Activated CD8-positive, alpha-beta memory T cell treated with anti-CD3 and anti-CD28 coated beads, Interleukin-2, amount 10 ng/mL, durations not matched to agents 7 days and 5 days (primary cell): Measurements from ENCODE around the gene PCSK1. TPM values are rescaled to one million over a fixed set of nuclear protein-coding genes. Genes with fewer than 3 reads are reported as not detected.

Source experiments
- ATAC-seq: fragments of 150-1000 bp; cut with Tn5 transposase; one replicate; pipeline ENCODE4 v1.10.0; 2021; ENCODE audit warnings: moderate library complexity
- CTCF ChIA-PET: fragments of 350-600 bp; sonication (Branson Sonifier 250); formaldehyde crosslinking; loops from one replicate; lab custom pipeline; 2021; ENCODE audit warnings: antibody characterized with exemption; lab: Charles Lee
- DNase-seq: peaks from one replicate; pipeline ENCODE4 v3.0.0-alpha.2; 2020
- H3K27ac Mint-ChIP-seq: one replicate; pipeline ENCODE4 v1.8.0; 2021; ENCODE audit warnings: mild to moderate bottlenecking, mixed read lengths
- H3K27me3 Mint-ChIP-seq: one replicate; pipeline ENCODE4 v1.8.0; 2021; ENCODE audit warnings: mixed read lengths
- H3K36me3 Mint-ChIP-seq: one replicate; pipeline ENCODE4 v1.8.0; 2021; ENCODE audit warnings: mild to moderate bottlenecking, mixed read lengths
- H3K4me1 Mint-ChIP-seq: one replicate; pipeline ENCODE4 v1.8.0; 2021; ENCODE audit warnings: mixed read lengths
- H3K4me3 Mint-ChIP-seq: one replicate; pipeline ENCODE4 v1.8.0; 2021; ENCODE audit warnings: mild to moderate bottlenecking, moderate library complexity, mixed read lengths
- H3K9me3 Mint-ChIP-seq: one replicate; pipeline ENCODE4 v1.8.0; 2022; ENCODE audit warnings: low read depth, mixed read lengths
- total RNA-seq, 2 experiments: library from RNA; stranded (reverse); gene quantifications; one replicate each; pipeline ENCODE4 v1.2.3, GENCODE V29; 2021

Gene PCSK1
- total RNA-seq, 2 experiments from 2014 or later = not detected

- no peaks in the 10 kb centered on the region for H3K36me3 Mint-ChIP-seq
- H3K27ac Mint-ChIP-seq = no peak overlapping the region
- CTCF ChIA-PET = interaction anchor here (1.0 kb wide), 1 partner anchor 16 kb away, joined by 3 read pairs; no protein-coding TSS in a partner anchor
- no peaks in the 10 kb centered on the region for H3K4me1 Mint-ChIP-seq
- H3K4me3 Mint-ChIP-seq = no peak overlapping the region
- no peak for DNase-seq
- no peak for ATAC-seq
- H3K27me3 Mint-ChIP-seq = peaks cover 41% of the 10 kb centered on the region
- no peaks in the 10 kb centered on the region for H3K9me3 Mint-ChIP-seq
Measured at GRCh38 chr5:96447949-96448348, 14.9 kb upstream of the PCSK1 start.

- no peak overlapping the region for H3K27ac Mint-ChIP-seq
- peaks cover 65% of the 10 kb centered on the region for H3K27me3 Mint-ChIP-seq
- no peak overlapping the region for H3K4me3 Mint-ChIP-seq
- CTCF ChIA-PET = interaction anchor here (0.7 to 1.2 kb wide), 2 partner anchors 18 to 463 kb away, joined by 3 read pairs; no protein-coding TSS in a partner anchor
- no peaks in the 10 kb centered on the region for H3K9me3 Mint-ChIP-seq
- no peaks in the 10 kb centered on the region for H3K36me3 Mint-ChIP-seq
- H3K4me1 Mint-ChIP-seq = peaks cover 6% of the 10 kb centered on the region
- DNase-seq (no peak), ATAC-seq (no peak)
Measured at GRCh38 chr5:96440185-96440538, 7.1 kb upstream of the PCSK1 start.

- Mint-ChIP-seq H3K36me3 (no peaks in the 10 kb centered on the region), H3K4me1 (peaks cover 6% of the 10 kb centered on the region), H3K27me3 (peaks cover 70% of the 10 kb centered on the region), H3K9me3 (no peaks in the 10 kb centered on the region), H3K27ac (no peak overlapping the region), H3K4me3 (no peak overlapping the region)
- no peak for ATAC-seq
- CTCF ChIA-PET = interaction anchor here (0.7 to 1.2 kb wide), 2 partner anchors 18 to 463 kb away, joined by 3 read pairs; no protein-coding TSS in a partner anchor
- no peak for DNase-seq
Measured at GRCh38 chr5:96439477-96440184, 6.6 kb upstream of the PCSK1 start.

DNA sequence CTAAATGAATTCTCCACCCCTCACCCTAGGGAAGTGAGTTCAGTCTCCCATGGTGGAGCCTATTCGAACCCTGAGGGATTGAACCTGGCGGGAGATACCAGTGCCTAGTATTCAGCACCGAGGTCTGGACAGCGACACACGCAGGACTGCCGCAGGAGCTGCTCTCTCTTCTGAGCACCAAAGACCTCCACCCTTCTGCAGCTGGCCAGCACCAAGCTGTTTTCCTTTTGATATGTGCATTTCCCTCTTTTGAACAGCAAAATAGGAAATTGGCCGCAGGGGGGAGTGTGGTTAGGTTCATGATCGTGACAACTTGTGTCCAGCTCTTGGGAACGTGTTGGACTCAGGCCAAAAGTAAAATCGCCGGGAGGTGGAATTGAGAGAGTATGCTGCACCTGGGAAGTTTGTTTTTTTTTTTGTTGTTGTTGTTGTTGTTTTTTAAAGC, 1.2 kb upstream of the PCSK1 start:
- Mint-ChIP-seq H3K4me1 (peaks cover 5% of the 10 kb centered on the region), H3K36me3 (peaks cover 4% of the 10 kb centered on the region), H3K27ac (no peak overlapping the region), H3K4me3 (no peak overlapping the region), H3K27me3 (peaks cover 82% of the 10 kb centered on the region), H3K9me3 (no peaks in the 10 kb centered on the region)
- DNase-seq (peak; percentile 67), ATAC-seq (peak; percentile 55)
- CTCF ChIA-PET = no interaction called here

DNA sequence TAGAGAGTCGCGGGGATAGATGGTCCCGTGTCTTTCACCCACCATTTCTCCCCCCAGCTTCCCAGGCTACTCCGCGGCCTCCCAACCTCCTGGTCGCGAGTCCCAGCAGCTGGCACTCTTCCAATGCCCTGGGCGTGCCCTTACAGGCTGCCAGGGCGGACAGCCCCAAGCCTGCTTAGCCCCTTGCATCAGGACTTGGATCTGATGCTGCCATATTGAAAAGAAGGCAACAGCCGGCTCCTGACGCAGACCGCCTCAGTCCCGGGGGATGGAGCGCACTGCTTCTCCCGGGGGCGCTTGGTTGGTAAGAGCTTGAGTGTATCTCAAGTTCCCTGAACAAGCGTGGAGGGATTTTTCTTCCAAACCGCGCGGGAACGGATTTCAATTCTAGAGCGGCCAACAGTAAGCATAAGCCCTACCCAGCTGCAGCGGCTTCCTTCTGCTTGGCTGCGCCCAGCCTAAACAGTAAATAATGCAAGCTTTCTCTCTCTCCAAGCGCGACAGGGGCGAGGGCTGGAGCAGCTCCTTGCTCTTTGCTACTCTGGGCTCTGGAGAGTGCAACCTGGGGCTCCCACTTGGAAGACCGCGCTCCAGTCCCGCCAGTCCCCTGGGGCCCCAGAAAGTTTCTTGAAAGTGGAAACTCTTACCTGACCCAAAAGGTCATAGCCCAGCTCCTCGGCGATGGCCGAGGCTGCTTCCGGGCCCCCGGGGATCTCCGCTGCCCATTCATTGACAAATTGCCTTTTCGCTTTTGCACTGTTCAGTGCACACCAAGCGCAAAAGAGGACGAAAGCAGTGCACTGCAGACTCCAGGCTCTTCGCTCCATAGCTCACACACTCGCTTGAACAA, 607 bp downstream of the PCSK1 start:
- ATAC-seq (no peak), DNase-seq (no peak)
- Mint-ChIP-seq H3K27me3 (peaks cover 69% of the 10 kb centered on the region), H3K36me3 (peaks cover 4% of the 10 kb centered on the region), H3K4me3 (no peak overlapping the region), H3K27ac (no peak overlapping the region), H3K9me3 (no peaks in the 10 kb centered on the region), H3K4me1 (peaks cover 5% of the 10 kb centered on the region)
- CTCF ChIA-PET = interaction anchor here (1.0 to 1.1 kb wide), 2 partner anchors 16 to 1144 kb away, joined by 3 read pairs; no protein-coding TSS in a partner anchor

GRCh38 chr5:96431376-96432187, 1.5 kb downstream of the PCSK1 start:
- no peak for DNase-seq
- Mint-ChIP-seq H3K4me3 (no peak overlapping the region), H3K27ac (no peak overlapping the region), H3K27me3 (peaks cover 67% of the 10 kb centered on the region), H3K4me1 (peaks cover 5% of the 10 kb centered on the region), H3K9me3 (no peaks in the 10 kb centered on the region), H3K36me3 (peaks cover 4% of the 10 kb centered on the region)
- no peak for ATAC-seq
- CTCF ChIA-PET = interaction anchor here (1.0 to 1.1 kb wide), 2 partner anchors 17 to 1145 kb away, joined by 3 read pairs; no protein-coding TSS in a partner anchor

- Mint-ChIP-seq H3K27ac (no peak overlapping the region), H3K4me1 (no peaks in the 10 kb centered on the region), H3K9me3 (no peaks in the 10 kb centered on the region), H3K4me3 (no peak overlapping the region), H3K36me3 (peaks cover under 1% of the 10 kb centered on the region), H3K27me3 (peaks cover 56% of the 10 kb centered on the region)
- CTCF ChIA-PET = no interaction called here
- no peak for DNase-seq
- no peak for ATAC-seq
Measured at GRCh38 chr5:96427824-96428223, 5.2 kb downstream of the PCSK1 start.

GRCh38 chr5:96426831-96427230, 6.2 kb downstream of the PCSK1 start:
- Mint-ChIP-seq H3K4me1 (no peaks in the 10 kb centered on the region), H3K27ac (no peak overlapping the region), H3K4me3 (no peak overlapping the region), H3K27me3 (peaks cover 46% of the 10 kb centered on the region), H3K9me3 (no peaks in the 10 kb centered on the region), H3K36me3 (no peaks in the 10 kb centered on the region)
- DNase-seq = no peak
- ATAC-seq = no peak
- CTCF ChIA-PET = no interaction called here

DNA sequence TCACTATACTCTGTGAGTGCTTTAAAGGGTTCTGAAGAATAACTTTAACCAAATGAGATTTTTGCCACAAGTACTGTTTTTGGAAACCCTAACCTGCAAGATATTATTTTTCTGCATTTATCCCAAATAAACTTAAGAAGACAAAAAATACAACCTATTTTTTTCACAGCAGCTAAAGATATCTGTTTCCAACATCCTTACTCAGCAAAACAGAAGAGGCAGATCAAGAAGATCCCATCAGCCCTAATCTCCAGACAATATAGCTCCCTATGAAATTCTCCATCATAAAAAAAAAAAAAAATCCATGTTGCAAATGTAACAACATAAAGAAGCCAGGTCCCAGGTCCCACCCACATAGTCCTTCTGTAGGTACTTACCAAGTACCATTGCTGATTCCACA, 7.6 kb downstream of the PCSK1 start:
- CTCF ChIA-PET = interaction anchor here (0.6 kb wide), 1 partner anchor 357 kb away, joined by 3 read pairs; no protein-coding TSS in a partner anchor
- no peaks in the 10 kb centered on the region for H3K4me1 Mint-ChIP-seq
- H3K9me3 Mint-ChIP-seq = no peaks in the 10 kb centered on the region
- H3K27ac Mint-ChIP-seq = no peak overlapping the region
- no peak overlapping the region for H3K4me3 Mint-ChIP-seq
- no peak for ATAC-seq
- H3K36me3 Mint-ChIP-seq = no peaks in the 10 kb centered on the region
- no peak for DNase-seq
- peaks cover 37% of the 10 kb centered on the region for H3K27me3 Mint-ChIP-seq

DNA sequence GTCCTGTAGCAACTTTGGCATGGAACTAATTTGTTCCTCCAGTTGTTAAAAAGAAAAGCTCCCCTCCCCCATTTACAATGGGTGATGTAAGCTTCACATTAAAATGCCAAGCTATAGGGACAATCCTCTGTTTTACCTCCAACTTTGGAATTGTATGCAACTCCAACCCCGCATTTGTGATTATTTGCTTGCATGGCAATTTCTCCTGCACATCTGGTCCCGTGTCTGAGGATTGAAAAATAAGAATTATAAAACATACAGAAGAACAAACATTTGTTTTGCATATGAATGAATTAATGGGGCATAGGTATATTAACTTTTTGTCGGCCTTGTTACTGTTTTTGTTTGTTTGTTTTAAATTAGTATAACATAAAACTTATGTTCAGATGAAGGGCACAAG, 17.2 kb downstream of the PCSK1 start:
- CTCF ChIA-PET = no interaction called here
- no peak overlapping the region for H3K4me3 Mint-ChIP-seq

DNA sequence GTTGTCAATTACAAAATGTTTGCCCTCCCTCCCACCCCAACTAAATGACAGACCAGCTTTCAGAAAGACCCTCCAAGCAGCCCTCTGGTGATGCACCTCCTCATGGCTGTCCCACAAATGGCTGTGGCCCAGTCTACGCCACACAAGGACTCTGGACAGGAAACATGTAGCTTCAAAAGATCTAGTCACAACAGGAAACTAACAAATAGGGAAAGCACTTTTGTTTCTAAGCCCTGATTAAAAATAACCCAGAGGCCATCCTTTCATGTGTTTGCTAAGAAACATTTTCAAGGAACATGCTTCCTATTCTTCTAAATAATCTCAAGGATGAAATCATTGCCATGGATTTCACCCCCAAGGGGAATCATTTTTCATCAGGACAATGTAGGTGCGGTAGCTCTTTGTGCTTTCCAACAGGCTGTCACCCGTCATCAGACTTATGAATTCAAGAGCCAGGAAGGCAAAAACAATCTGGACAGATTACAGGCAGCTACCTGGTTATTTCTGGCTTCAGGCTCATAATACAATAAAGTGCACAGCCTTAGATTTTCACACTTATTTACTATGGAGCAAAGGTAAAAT, 20.1 kb downstream of the PCSK1 start:
- ATAC-seq (no peak), DNase-seq (no peak)
- Mint-ChIP-seq H3K4me1 (no peaks in the 10 kb centered on the region), H3K4me3 (no peak overlapping the region), H3K36me3 (no peaks in the 10 kb centered on the region), H3K27me3 (peaks cover 17% of the 10 kb centered on the region), H3K27ac (no peak overlapping the region), H3K9me3 (no peaks in the 10 kb centered on the region)
- CTCF ChIA-PET = no interaction called here

More for the DNA sequence above, 17.2 kb downstream of the PCSK1 start:
- DNase-seq = no peak
- no peaks in the 10 kb centered on the region for H3K36me3 Mint-ChIP-seq
- H3K27me3 Mint-ChIP-seq = peaks cover 23% of the 10 kb centered on the region
- H3K27ac Mint-ChIP-seq = no peak overlapping the region
- no peaks in the 10 kb centered on the region for H3K4me1 Mint-ChIP-seq
- no peaks in the 10 kb centered on the region for H3K9me3 Mint-ChIP-seq
- ATAC-seq = no peak

DNA sequence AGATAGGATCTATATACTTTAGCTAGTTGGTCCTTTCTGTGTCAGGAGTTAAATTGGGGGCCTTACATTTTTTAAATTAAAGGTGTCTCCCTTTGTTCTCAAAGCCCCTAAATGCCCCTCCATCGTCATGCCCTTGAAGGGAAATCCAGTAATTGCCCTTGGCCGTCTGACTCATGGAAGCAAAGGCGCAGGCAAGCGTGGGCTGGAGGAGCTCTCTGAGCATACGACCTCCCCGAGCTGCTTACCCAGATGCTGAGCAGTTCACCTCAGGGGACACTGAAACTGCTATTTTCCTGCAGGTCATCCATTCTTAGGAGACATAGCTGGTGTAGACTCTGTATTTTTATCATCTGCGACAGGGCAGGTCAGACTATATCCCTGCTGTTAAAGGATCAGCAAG, 23.0 kb downstream of the PCSK1 start:
- ATAC-seq (no peak), DNase-seq (no peak)
- CTCF ChIA-PET = no interaction called here
- Mint-ChIP-seq H3K4me3 (no peak overlapping the region), H3K9me3 (no peaks in the 10 kb centered on the region), H3K27ac (no peak overlapping the region), H3K4me1 (no peaks in the 10 kb centered on the region), H3K36me3 (no peaks in the 10 kb centered on the region), H3K27me3 (peaks cover 7% of the 10 kb centered on the region)
